ENCODE measurements around the gene GYG2. TPM values are rescaled to one million over a fixed set of nuclear protein-coding genes. Genes with fewer than 3 reads are reported as not detected.

The GYG2 gene
- polyA plus RNA-seq, 1 of the 3 experiments (the other 2 are of a cell fraction): 1.8 TPM

GRCh38 chrX:2903366-2903765 is 74.6 kb downstream of the GYG2 start:
- 84% methylated on average over 2 of the region's 2 CpGs for WGBS (ENCODE audit: low lambda C conversion rate)
- Histone ChIP-seq H3K27me3 (ENCODE audit: insufficient read depth) (no peaks in the 10 kb centered on the region), H3K4me1 (ENCODE audit: control insufficient read depth in 1 of 2, insufficient read depth in 2 of 2, low read depth in 1 of 2, low read length in 1 of 2) (no peaks in the 10 kb centered on the region; a peak in 1 of 4 replicates), H3K79me2 (ENCODE audit: insufficient read depth) (no peaks in the 10 kb centered on the region), H3K36me3 (replicated peaks in 1 of 2; ENCODE audit: control insufficient read depth in 1 of 2, insufficient read depth in 2 of 2, low read length in 1 of 2) (peaks cover 3 to 4% of the 10 kb centered on the region in 2 experiments), H2AFZ (ENCODE audit: low read depth) (no peak overlapping the region), H3K4me3 (ENCODE audit: low read depth in 2 of 2, low read length in 1 of 2) (no peak overlapping the region), H3K27ac (ENCODE audit: low read depth in 2 of 2, low read length in 1 of 2) (no peak overlapping the region), H3K9me3 (0 out of 2 replicates have a peak, but pooled peaks cover 4% of the 10 kb centered on the region), H3K4me2 (no peak overlapping the region), H3K9me2 (no peaks in the 10 kb centered on the region), H4K20me1 (ENCODE audit: insufficient read depth) (no peaks in the 10 kb centered on the region), H3F3A (replicated peaks; ENCODE audit: insufficient read depth) (no peaks in the 10 kb centered on the region), H3K9ac (no peak overlapping the region)
- POLR2A ChIA-PET: no interaction called here
- DNase-seq: no peak
- TF ChIP-seq FOXM1 (IDR thresholded peaks at IDR 0.05; ENCODE audit: low read depth): no peak
- TF ChIP-seq, protein P1, sequence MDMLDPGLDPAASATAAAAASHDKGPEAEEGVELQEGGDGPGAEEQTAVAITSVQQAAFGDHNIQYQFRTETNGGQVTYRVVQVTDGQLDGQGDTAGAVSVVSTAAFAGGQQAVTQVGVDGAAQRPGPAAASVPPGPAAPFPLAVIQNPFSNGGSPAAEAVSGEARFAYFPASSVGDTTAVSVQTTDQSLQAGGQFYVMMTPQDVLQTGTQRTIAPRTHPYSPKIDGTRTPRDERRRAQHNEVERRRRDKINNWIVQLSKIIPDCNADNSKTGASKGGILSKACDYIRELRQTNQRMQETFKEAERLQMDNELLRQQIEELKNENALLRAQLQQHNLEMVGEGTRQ (IDR thresholded peaks at IDR 0.05; ENCODE audit: borderline replicate concordance, low read depth, low read length): no peak
- no peak for TF ChIP-seq USF1 (IDR thresholded peaks at IDR 0.05; ENCODE audit: borderline replicate concordance, low read depth)
- no peak for TF ChIP-seq GATA2 (CRISPR knock-in tag; IDR thresholded peaks at IDR 0.05)
- TF ChIP-seq CTCF (IDR thresholded peaks at IDR 0.05): peak; percentile 20; the same call in 1 of the 2 replicates
- no peak for TF ChIP-seq IRF3 (IDR thresholded peaks at IDR 0.05; ENCODE audit: low read depth, low read length)
- TF ChIP-seq, protein P2, sequence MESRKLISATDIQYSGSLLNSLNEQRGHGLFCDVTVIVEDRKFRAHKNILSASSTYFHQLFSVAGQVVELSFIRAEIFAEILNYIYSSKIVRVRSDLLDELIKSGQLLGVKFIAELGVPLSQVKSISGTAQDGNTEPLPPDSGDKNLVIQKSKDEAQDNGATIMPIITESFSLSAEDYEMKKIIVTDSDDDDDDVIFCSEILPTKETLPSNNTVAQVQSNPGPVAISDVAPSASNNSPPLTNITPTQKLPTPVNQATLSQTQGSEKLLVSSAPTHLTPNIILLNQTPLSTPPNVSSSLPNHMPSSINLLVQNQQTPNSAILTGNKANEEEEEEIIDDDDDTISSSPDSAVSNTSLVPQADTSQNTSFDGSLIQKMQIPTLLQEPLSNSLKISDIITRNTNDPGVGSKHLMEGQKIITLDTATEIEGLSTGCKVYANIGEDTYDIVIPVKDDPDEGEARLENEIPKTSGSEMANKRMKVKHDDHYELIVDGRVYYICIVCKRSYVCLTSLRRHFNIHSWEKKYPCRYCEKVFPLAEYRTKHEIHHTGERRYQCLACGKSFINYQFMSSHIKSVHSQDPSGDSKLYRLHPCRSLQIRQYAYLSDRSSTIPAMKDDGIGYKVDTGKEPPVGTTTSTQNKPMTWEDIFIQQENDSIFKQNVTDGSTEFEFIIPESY (IDR thresholded peaks at IDR 0.05; ENCODE audit: borderline replicate concordance, low read depth): no peak
- TF ChIP-seq FOXJ3 (CRISPR knock-in tag; IDR thresholded peaks at IDR 0.05): no peak
- CTCF ChIA-PET: interaction anchor here (1.2 to 1.4 kb wide), 2 partner anchors 10 to 26 kb away, joined by 3 read pairs; partner anchors contain the start of gene ARSD

GRCh38 chrX:2907295-2907694 is 78.6 kb downstream of the GYG2 start:
- H3F3A ChIP-seq (replicated peaks; ENCODE audit: insufficient read depth): no peaks in the 10 kb centered on the region
- H3K27me3 ChIP-seq (ENCODE audit: insufficient read depth): no peaks in the 10 kb centered on the region
- H3K79me2 ChIP-seq (ENCODE audit: insufficient read depth): no peaks in the 10 kb centered on the region
- H3K27ac ChIP-seq (ENCODE audit: low read depth in 2 of 2, low read length in 1 of 2): no peak overlapping the region
- H3K4me2 ChIP-seq: no peak overlapping the region
- H3K4me1 ChIP-seq (ENCODE audit: control insufficient read depth in 1 of 2, insufficient read depth in 2 of 2, low read depth in 1 of 2, low read length in 1 of 2): no peaks in the 10 kb centered on the region
- no peak for DNase-seq
- CTCF ChIA-PET: no interaction called here
- H4K20me1 ChIP-seq (ENCODE audit: insufficient read depth): no peaks in the 10 kb centered on the region
- H3K4me3 ChIP-seq (ENCODE audit: low read depth in 2 of 2, low read length in 1 of 2): no peak overlapping the region
- peaks cover 3 to 4% of the 10 kb centered on the region in 2 experiments for H3K36me3 ChIP-seq (replicated peaks in 1 of 2; ENCODE audit: control insufficient read depth in 1 of 2, insufficient read depth in 2 of 2, low read length in 1 of 2)
- no peaks in the 10 kb centered on the region for H3K9me2 ChIP-seq
- H3K9ac ChIP-seq: no peak overlapping the region
- H3K9me3 ChIP-seq: 0 out of 2 replicates have a peak, but pooled peaks cover 4% of the 10 kb centered on the region
- WGBS (ENCODE audit: low lambda C conversion rate): 96% methylated on average over 8 of the region's 27 CpGs
- no peak overlapping the region for H2AFZ ChIP-seq (ENCODE audit: low read depth)
- POLR2A ChIA-PET: no interaction called here
- TF ChIP-seq SMC3 (IDR thresholded peaks at IDR 0.05; ENCODE audit: low read depth, low read length): no peak
- TF ChIP-seq MEF2A (IDR thresholded peaks at IDR 0.05; ENCODE audit: borderline replicate concordance, low read depth): no peak
- no peak for TF ChIP-seq RCOR1 (IDR thresholded peaks at IDR 0.05; ENCODE audit: low read length)
- TF ChIP-seq FOXJ3 (CRISPR knock-in tag; IDR thresholded peaks at IDR 0.05): no peak
- no peak for TF ChIP-seq FOSL2 (IDR thresholded peaks at IDR 0.05; ENCODE audit: borderline replicate concordance, low read depth)
- no peak for TF ChIP-seq RXRA (IDR thresholded peaks at IDR 0.05; ENCODE audit: borderline replicate concordance, low read depth)
- no peak for TF ChIP-seq RFX5 (IDR thresholded peaks at IDR 0.05; ENCODE audit: low read length)
- no peak for TF ChIP-seq MXI1 (IDR thresholded peaks at IDR 0.05; ENCODE audit: low read depth, low read length)
- no peak for TF ChIP-seq JUND (IDR thresholded peaks at IDR 0.05)
- TF ChIP-seq MAX (IDR thresholded peaks at IDR 0.05; ENCODE audit: low read depth): no peak
- TF ChIP-seq, protein P2 (IDR thresholded peaks at IDR 0.05; ENCODE audit: borderline replicate concordance, low read depth): no peak
- TF ChIP-seq SIN3A (IDR thresholded peaks at IDR 0.05; ENCODE audit: borderline replicate concordance, low read depth, low read length): no peak

Measured in SK-N-SH (cell line).